A549 (cell line): ENCODE data around the gene FREM1.

Source experiments
- HOXA7 ChIP-seq: fragments of 250-450 bp; sonication (Bioruptor Pico); IDR thresholded peaks from 2 replicates; pipeline ENCODE4 v1.5.0; 2020; ENCODE audit warnings: mild to moderate bottlenecking, moderate library complexity
- POLR2A ChIP-seq: IDR thresholded peaks from 2 replicates; pipeline ENCODE4 v1.6.1; 2012; ENCODE audit warnings: mild to moderate bottlenecking, low read length
- SREBF2 ChIP-seq: fragments of 450-650 bp; IDR thresholded peaks from 2 replicates; pipeline ENCODE4 v1.6.1; 2014; ENCODE audit warnings: mild to moderate bottlenecking, moderate library complexity
- TF ChIP-seq, protein P1 (sequence below): fragments of >200 bp; sonication (Bioruptor Twin); formaldehyde crosslinking; IDR thresholded peaks from 3 replicates; pipeline ENCODE4 v1.5.1; 2016

DNA sequence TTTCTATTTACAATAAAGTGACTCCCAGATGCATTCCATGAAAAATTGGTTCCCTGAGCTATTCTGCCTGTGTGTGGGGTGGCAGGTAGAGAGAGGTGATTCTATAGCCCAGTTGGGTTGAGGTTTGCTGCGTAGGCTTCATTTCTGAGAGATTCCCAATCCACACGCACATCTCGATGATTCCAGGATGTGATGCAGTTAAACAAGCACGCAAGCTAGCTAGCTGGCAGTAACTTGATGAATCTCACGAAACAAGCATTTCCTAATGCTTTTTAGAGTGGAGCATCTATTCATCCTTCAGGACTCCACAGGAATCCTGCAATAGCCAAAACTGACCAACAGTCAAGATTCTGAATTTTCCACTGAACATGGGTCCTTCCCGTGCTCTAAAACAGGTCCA, 143.9 kb downstream of the FREM1 start:
- TF ChIP-seq POLR2A (no peak), HOXA7 (CRISPR knock-in tag) (no peak), SREBF2 (no peak)
- TF ChIP-seq, protein P1, sequence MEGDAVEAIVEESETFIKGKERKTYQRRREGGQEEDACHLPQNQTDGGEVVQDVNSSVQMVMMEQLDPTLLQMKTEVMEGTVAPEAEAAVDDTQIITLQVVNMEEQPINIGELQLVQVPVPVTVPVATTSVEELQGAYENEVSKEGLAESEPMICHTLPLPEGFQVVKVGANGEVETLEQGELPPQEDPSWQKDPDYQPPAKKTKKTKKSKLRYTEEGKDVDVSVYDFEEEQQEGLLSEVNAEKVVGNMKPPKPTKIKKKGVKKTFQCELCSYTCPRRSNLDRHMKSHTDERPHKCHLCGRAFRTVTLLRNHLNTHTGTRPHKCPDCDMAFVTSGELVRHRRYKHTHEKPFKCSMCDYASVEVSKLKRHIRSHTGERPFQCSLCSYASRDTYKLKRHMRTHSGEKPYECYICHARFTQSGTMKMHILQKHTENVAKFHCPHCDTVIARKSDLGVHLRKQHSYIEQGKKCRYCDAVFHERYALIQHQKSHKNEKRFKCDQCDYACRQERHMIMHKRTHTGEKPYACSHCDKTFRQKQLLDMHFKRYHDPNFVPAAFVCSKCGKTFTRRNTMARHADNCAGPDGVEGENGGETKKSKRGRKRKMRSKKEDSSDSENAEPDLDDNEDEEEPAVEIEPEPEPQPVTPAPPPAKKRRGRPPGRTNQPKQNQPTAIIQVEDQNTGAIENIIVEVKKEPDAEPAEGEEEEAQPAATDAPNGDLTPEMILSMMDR: no peak
